NCI-H748 (cell line): ENCODE measurements around the gene KCNMA1.
A peak's percentile ranks its signal among the peaks of the same experiment; 100 is the strongest.
"Not testable (repeated sequence)": the region's sequence is repeated elsewhere in the genome, so short reads cannot be mapped to it uniquely, and the experiment has no call there.

Experiments used
- DNase-seq: peaks from one replicate; lab custom pipeline; 2025; ENCODE audit not compliant: unreplicated experiment; lab: John Stamatoyannopoulos, UW

The KCNMA1 gene

GRCh38 chr10:77587416-77587790 lies 50.2 kb downstream of the KCNMA1 start:
- DNase-seq, result no peak

DNA sequence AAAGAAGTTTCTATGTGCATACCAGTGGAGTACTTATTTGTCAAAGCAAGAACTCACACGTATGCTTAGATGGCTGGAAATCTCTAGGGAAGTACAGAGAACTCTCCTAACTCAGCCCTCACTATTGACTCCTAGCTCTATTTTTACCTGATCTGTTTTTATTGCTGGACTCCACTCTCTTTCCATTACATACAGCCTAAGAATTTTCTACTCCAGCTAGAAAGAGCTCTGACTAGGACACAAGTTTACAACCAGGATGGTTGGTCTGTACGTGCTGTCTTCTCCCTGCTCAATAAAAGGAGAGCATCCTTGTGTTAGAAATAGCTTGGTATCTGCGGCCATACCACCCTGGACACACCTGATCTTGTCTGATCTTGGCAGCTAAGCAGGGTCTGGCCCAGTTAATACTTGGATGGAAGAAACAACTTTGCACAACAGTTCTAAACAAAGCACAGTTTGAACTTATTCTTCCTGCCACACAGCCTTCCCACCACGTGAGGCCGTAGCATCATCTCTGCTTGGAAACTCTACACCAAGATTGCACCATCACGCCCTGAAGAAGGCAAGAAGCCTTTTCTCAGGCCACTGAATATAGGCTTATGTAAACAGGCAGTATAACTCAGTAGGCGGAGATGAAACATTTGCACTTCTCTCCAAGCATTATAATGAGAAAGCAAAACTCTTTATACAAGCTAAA lies 50.7 kb downstream of the KCNMA1 start:
- no peak for DNase-seq

- DNase-seq, result no peak
Observed at GRCh38 chr10:77584938-77585337, 52.7 kb downstream of the KCNMA1 start.

- no peak for DNase-seq
Observed at GRCh38 chr10:77583527-77583926, 54.1 kb downstream of the KCNMA1 start.

- DNase-seq, result no peak
Observed at GRCh38 chr10:77582710-77583115, 54.9 kb downstream of the KCNMA1 start.

DNA sequence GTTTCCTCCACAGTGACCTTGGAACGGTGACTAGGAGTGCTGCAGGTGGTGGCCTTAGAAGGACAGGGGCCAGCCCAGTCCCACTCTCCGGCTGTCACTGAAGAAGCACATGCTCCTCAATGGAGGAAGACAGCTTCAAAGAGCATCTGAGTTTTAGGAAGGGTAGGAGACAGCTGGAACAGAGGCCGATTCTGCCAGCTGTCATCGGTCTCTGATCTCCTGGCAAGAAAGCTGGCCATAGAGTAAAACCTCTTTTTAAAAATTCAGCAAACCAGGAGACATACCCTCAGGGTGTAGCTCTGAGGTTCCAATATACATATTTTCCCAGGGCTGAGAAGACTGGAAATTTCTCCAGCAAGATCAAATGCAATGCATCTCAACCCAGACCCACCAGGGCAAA lies 55.9 kb downstream of the KCNMA1 start:
- no peak for DNase-seq

GRCh38 chr10:77580482-77580881 lies 57.1 kb downstream of the KCNMA1 start:
- no peak for DNase-seq

GRCh38 chr10:77578583-77579227 lies 58.9 kb downstream of the KCNMA1 start:
- DNase-seq, result no peak

GRCh38 chr10:77577666-77578229 lies 59.9 kb downstream of the KCNMA1 start:
- no peak for DNase-seq

- DNase-seq, result no peak
Observed at GRCh38 chr10:77576444-77577032, 61.1 kb downstream of the KCNMA1 start.

GRCh38 chr10:77576007-77576367 lies 61.6 kb downstream of the KCNMA1 start:
- no peak for DNase-seq

- DNase-seq, result no peak
Observed at GRCh38 chr10:77575271-77576006, 62.2 kb downstream of the KCNMA1 start.

DNA sequence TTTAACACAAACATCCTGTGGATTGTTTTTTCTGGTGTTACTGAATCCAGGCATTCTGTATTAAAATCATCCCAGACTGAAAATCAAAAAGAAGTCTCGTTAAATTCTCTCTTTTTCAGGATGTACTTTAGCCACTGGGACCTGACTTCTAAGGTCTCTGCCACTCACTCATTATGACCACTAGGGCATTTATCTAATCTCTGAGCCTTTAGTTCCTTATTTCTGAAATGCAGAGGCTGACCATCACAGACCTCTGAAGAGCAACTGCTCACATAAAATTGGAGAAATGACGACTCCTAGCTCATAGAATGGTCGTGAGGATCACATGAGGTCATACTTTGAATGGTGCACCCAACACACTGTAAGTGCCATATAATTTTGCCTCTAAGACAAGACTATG lies 63.2 kb downstream of the KCNMA1 start:
- DNase-seq, result no peak

DNA sequence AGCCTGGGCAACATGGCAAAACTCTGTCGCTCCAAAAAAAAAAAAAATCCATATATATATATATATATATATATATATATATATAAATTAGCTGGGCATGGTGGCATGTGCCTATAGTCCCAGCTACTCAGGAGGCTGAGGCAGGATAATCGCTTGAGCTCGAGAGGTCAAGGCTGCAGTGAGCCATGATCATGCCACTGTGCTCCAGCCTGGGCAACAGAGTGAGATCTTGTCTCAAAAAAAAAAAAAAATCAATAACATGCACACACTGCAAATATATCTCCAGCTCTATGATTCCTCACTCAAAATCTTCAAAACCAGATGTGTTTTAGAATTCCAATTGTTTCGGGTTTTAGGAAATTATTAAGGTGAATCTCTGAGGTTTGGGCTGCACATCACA lies 65.1 kb downstream of the KCNMA1 start:
- DNase-seq, result not testable (repeated sequence)

GRCh38 chr10:77571490-77571889 lies 66.1 kb downstream of the KCNMA1 start:
- peak; percentile 48 for DNase-seq

DNA sequence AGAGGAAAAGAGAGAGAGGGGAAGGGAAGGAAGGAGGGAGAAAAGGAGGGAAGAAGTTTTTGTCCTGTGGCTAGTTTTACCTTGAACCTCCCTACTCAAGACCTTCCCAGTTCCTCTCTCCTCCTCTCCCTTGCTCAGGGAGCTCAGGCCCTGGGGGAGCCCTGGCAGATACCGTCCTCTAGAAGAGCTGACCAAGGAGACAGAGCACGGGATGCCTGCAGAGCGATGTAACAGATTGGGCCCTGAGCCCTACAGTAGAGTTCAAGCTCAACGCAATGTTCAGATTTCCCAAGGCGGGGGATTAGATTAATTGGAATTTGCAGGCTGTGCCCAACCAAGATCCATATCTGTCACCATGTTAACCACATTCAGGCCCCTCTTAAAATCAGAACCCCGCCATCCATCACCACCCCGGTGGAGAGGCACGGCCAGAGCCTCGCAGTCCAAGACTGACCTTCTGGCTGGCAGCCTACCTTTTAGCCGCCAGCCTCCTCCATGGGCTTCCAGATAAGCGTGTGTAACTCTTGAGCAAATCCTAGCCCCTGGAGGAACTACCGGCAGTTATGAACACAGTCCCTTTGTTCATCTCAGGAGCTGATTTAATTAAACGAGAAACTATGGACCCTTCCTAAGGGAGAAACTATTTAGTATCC lies 70.6 kb downstream of the KCNMA1 start:
- no peak for DNase-seq

DNA sequence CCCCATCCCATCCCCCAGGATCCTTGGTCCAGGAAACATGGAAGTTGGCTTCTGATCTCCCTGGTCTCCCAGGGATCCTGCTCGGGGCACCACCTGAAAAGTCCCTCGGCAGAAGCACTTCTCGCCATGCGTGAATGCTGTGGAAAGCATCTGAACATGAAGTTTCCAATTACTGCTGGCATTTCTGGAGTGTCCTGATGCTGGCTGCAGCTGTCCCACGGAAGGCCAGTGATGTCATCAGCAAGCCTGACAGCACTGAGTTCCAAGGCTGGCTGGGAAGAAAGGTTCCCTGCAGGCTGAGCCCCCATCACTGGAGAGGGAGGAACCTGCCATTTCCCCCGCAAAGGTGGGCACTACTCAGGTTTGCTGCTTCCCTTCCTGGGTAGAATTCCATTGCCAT lies 71.4 kb downstream of the KCNMA1 start:
- DNase-seq, result no peak

DNA sequence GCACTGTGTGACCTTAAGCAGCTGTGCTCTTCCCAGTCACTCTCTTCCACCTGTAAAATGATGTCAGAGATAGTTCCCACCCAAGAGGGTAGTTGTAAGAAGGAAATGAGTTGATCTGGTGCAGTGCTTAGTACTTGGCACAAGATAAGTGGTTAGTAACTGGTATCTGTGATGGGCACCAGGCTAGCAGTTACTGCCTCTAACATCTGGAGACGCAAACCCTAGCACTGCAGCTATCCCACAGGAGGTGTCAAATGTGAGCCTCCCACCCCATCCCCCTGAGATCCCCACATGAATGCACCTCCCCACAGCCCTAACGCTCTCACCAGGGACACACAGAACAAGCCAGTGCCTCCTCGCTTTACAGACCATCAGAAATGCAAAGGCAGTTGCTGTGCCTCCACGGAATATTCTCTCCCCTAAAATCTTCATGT lies 72.0 kb downstream of the KCNMA1 start:
- no peak for DNase-seq

- no peak for DNase-seq
Observed at GRCh38 chr10:77564731-77565589, 72.6 kb downstream of the KCNMA1 start.

DNA sequence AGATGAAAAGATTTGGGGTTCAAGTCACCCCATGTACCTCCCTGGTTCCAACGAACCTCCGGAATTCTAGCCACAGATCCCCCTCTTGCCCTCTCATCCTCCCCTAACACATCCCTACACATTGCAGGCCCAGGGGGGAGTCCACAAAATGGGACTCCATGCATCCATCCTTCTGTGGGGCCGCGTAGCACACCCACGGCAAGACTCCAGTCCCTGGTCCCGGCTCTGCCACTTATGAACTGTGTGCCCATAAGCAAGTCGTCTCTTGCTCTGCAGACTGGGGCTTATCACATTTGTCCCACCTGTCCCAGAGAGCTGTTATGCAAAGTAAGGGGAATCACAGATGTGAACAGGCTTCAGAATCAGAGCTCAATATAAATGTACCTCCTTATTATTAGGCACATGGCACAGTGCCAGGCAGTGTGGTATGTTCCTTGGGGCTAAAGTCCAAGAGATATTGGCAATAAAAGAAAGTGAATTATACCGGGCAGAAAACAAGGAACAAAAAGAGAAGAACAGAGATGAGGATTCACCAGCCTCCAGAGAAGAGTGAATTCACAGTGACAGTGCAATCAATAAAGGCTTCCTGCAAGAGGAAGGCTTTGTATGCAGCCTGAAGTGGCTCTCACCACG lies 73.9 kb downstream of the KCNMA1 start:
- no peak for DNase-seq
